Right atrium auricular region (tissue), 2 donors: ENCODE measurements around the gene STARD3. TPM values are rescaled to one million over a fixed set of nuclear protein-coding genes. Genes with fewer than 3 reads are reported as not detected.
A peak's percentile ranks its signal among the peaks of the same experiment; 100 is the strongest.

Source experiments
- DNase-seq: peaks from one replicate; pipeline ENCODE4 v3.0.0-alpha.2; 2019; ENCODE audit warnings: low spot score
- H3K27ac ChIP-seq, 2 donors: fragments of 200-600 bp; sonication (generic); 1 replicate in 1 of 2; 2 replicates in 1 of 2; pipeline ENCODE4 v1.5.1; 2016 to 2019
- H3K27me3 ChIP-seq, 2 donors: fragments of 200-600 bp; sonication (generic); one replicate each; pipeline versions ENCODE4 v1.5.1 to v1.6.0; 2017 to 2019
- H3K36me3 ChIP-seq: fragments of 200-600 bp; sonication (generic); one replicate; pipeline ENCODE4 v1.5.1; 2016
- H3K4me1 ChIP-seq, 2 donors: fragments of 200-600 bp; sonication (generic); one replicate each; pipeline versions ENCODE4 v1.5.1 to v1.6.0; 2017 to 2019
- H3K4me3 ChIP-seq, 2 donors: fragments of 200-600 bp; sonication (generic); 1 replicate in 1 of 2; 2 replicates in 1 of 2; pipeline ENCODE4 v1.5.1; 2017 to 2019; ENCODE audit warnings: mild to moderate bottlenecking in 1 of 2, moderate library complexity in 1 of 2
- H3K9me3 ChIP-seq, 2 donors: fragments of 200-600 bp; sonication (generic); one replicate each; pipeline ENCODE4 v1.5.1; 2019
- CTCF ChIP-seq, 2 donors: fragments of 200-600 bp; sonication (generic); IDR thresholded peaks; one replicate each; pipeline ENCODE4 v1.5.1; 2019; ENCODE audit warnings: antibody characterized with exemption in 2 of 2
- total RNA-seq, 2 donors: library from RNA; depleted of rRNA; stranded (reverse); fragments of >200 nt; gene quantifications; one replicate each; pipeline ENCODE4 v1.1.0, GENCODE V29; 2016

STARD3 gene
- total RNA-seq, 2 donors from 2014 or later: 18.5 to 22.2 TPM

GRCh38 chr17:39617100-39617445 is 19.9 kb upstream of the STARD3 start:
- Histone ChIP-seq H3K27ac (no peak overlapping the region), H3K4me1 (peaks cover 0 to 15% of the 10 kb centered on the region in 2 donors), H3K9me3 (no peaks in the 10 kb centered on the region), H3K36me3 (no peaks in the 10 kb centered on the region), H3K27me3 (peaks cover 0 to 3% of the 10 kb centered on the region in 2 donors), H3K4me3 (no peak overlapping the region)
- no peak for TF ChIP-seq CTCF (IDR thresholded peaks at IDR 0.05)
- DNase-seq: no peak

GRCh38 chr17:39617446-39618245 is 19.3 kb upstream of the STARD3 start:
- Histone ChIP-seq H3K4me3 (peak overlapping the region; percentile 36 to 59), H3K36me3 (no peaks in the 10 kb centered on the region), H3K9me3 (no peaks in the 10 kb centered on the region), H3K27me3 (peaks cover 0 to 3% of the 10 kb centered on the region in 2 donors), H3K27ac (no peak overlapping the region), H3K4me1 (peaks cover 0 to 19% of the 10 kb centered on the region in 2 donors)
- TF ChIP-seq CTCF (IDR thresholded peaks at IDR 0.05): no peak
- no peak for DNase-seq

GRCh38 chr17:39618246-39618913 is 18.6 kb upstream of the STARD3 start:
- Histone ChIP-seq H3K27ac (no peak overlapping the region), H3K4me1 (peaks cover 0 to 25% of the 10 kb centered on the region in 2 donors), H3K9me3 (no peaks in the 10 kb centered on the region), H3K4me3 (peak overlapping the region; percentile 36 to 59), H3K36me3 (no peaks in the 10 kb centered on the region), H3K27me3 (peaks cover 0 to 3% of the 10 kb centered on the region in 2 donors)
- TF ChIP-seq CTCF (IDR thresholded peaks at IDR 0.05): no peak
- DNase-seq: no peak

- H3K4me1 ChIP-seq: peaks cover 0 to 27% of the 10 kb centered on the region in 2 donors
- no peak overlapping the region for H3K4me3 ChIP-seq
- H3K27me3 ChIP-seq: peaks cover 0 to 3% of the 10 kb centered on the region in 2 donors
- no peak for DNase-seq
- H3K9me3 ChIP-seq: no peaks in the 10 kb centered on the region
- H3K36me3 ChIP-seq: no peaks in the 10 kb centered on the region
- TF ChIP-seq CTCF (IDR thresholded peaks at IDR 0.05): no peak
- H3K27ac ChIP-seq: no peak overlapping the region
These were observed 17.8 kb upstream of the STARD3 start for GRCh38 chr17:39618956-39619785.

- DNase-seq: no peak
- H3K9me3 ChIP-seq: no peaks in the 10 kb centered on the region
- peaks cover 0 to 27% of the 10 kb centered on the region in 2 donors for H3K4me1 ChIP-seq
- H3K27me3 ChIP-seq: peaks cover 0 to 1% of the 10 kb centered on the region in 2 donors
- H3K4me3 ChIP-seq: no peak overlapping the region
- no peaks in the 10 kb centered on the region for H3K36me3 ChIP-seq
- TF ChIP-seq CTCF (IDR thresholded peaks at IDR 0.05): no peak
- no peak overlapping the region for H3K27ac ChIP-seq
These were observed 17.2 kb upstream of the STARD3 start for GRCh38 chr17:39619786-39620101.
